GM12872 (cell line): ENCODE measurements around the gene RXFP1.

Source experiments
- CTCF ChIP-seq: IDR thresholded peaks from 3 replicates; pipeline ENCODE4 v1.5.1; 2011; ENCODE audit warnings: low read depth, mild to moderate bottlenecking, low read length, moderate library complexity; ENCODE audit not compliant: insufficient read depth

Gene RXFP1

GRCh38 chr4:158578476-158578875, 56.8 kb downstream of the RXFP1 start:
- TF ChIP-seq CTCF: 0 out of 3 replicates have a peak, but pooled peaks have one; percentile 17

DNA sequence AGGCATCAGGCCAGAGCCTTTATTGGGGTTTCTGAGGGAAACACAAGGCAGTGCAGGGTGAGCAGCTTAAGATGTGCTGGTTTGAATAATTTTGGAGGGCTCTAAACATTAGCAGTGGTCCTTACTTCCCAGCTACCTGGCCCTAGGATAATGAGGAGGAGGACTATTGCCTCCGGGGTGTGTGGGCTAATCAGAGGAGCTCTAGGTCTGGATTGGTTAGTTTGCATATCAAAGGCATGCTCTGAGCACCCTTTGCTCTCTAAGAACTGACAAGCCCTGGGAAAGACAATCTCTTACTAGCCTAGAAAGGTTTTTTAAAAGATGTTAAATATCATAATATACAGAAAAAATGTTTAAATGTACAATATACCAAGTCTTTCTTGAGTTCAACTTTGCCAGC, 58.4 kb downstream of the RXFP1 start:
- TF ChIP-seq CTCF: no peak

- TF ChIP-seq CTCF: no peak
These were observed 59.5 kb downstream of the RXFP1 start for GRCh38 chr4:158581161-158581560.

DNA sequence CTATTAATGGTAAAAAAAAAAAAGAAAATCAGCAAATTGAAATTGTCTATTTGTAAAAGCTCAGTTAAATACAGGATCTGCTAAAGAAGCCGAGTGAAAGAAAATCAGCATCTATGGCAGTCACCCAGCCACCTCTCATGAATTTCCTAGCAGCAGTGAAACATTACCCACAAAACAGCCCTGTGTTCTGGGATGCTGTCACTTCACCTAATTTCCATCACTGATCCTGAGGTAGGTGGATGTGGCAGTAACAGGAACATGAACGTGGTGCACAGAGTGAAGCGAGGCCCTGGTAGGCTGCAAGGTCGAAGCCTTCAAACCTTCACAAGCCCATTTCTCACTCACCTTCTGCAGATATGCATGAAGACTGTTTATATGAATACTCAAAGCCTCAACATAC, 65.2 kb downstream of the RXFP1 start:
- no peak for TF ChIP-seq CTCF

GRCh38 chr4:158588285-158588684, 66.6 kb downstream of the RXFP1 start:
- no peak for TF ChIP-seq CTCF

GRCh38 chr4:158588777-158589176, 67.1 kb downstream of the RXFP1 start:
- no peak for TF ChIP-seq CTCF

GRCh38 chr4:158590306-158590705, 68.6 kb downstream of the RXFP1 start:
- no peak for TF ChIP-seq CTCF

DNA sequence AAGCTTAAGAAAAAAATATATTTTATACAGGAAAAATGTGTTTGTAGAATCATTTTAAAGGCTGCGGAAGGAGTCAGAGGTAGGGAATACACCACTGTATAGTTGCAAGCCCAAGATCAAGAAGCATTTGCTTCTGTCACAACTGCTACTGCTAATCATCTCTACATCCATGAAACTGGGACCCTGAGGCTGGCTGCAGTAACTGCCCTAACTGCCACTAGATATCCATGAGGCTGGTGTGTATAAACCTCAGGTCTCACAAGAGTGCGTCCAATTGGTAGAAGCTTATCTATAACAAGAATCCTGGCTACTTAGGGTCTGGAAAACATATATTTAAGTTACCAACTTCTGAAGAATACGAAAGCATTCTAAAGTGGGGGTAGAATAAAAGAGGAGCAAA, 69.1 kb downstream of the RXFP1 start:
- TF ChIP-seq CTCF: no peak
